GM13977 (cell line): ENCODE results near the gene GAMT.

Experiments used
- DNase-seq: peaks from one replicate; pipeline ENCODE4 v3.0.0; 2012; ENCODE audit warnings: low spot score
- CTCF ChIP-seq: IDR thresholded peaks from 2 replicates; pipeline ENCODE4 v1.5.1; 2012; ENCODE audit warnings: mild to moderate bottlenecking, control low read depth; ENCODE audit not compliant: insufficient read depth; ENCODE audit errors: extremely low read depth, missing control alignments
- in situ Hi-C: fragments of 300-500 bp; cut with MboI; formaldehyde crosslinking; loops from one replicate; pipeline ENCODE4 v1.12.0; 2022; ENCODE audit warnings: low sequenced_read_pairs, low pct_unique_long_range_greater_than_20kb, mixed read lengths, inconsistent platforms; ENCODE audit not compliant: unreplicated experiment

The GAMT gene

GRCh38 chr19:1408300-1409203, 7.2 kb upstream of the GAMT start:
- TF ChIP-seq CTCF = no peak
- in situ Hi-C loops = no loop called here
- peak; percentile 72 for DNase-seq

- DNase-seq = peak; percentile 82
- in situ Hi-C loops = no loop called here
- no peak for TF ChIP-seq CTCF
Measured at GRCh38 chr19:1407528-1408299, 6.4 kb upstream of the GAMT start, which contains the start of gene DAZAP1. Gene DAZAP1, plus strand, starts transcription at chr19:1407586. Its CDS starts 188 bp downstream, at chr19:1407774.

- in situ Hi-C loops = no loop called here
- peak; percentile 100 for DNase-seq
- TF ChIP-seq CTCF = peak; percentile 47
Measured at GRCh38 chr19:1406774-1407527, 5.6 kb upstream of the GAMT start.

- no peak for TF ChIP-seq CTCF
- in situ Hi-C loops = no loop called here
- no peak for DNase-seq
Measured at GRCh38 chr19:1402411-1403070, 1.2 kb upstream of the GAMT start.

- in situ Hi-C loops = no loop called here
- TF ChIP-seq CTCF = no peak
- DNase-seq = no peak
Measured at GRCh38 chr19:1401889-1402217, 511 bp upstream of the GAMT start.
